Mucosa of rectum (tissue), 2 donors: Measurements from ENCODE around the gene BMP6.

Experiments used
- H3K27ac ChIP-seq, 2 donors: one replicate each; pipeline ENCODE4 v1.7.0; 2013; ENCODE audit warnings: inconsistent platforms in 2 of 2, low read depth in 2 of 2, low read length in 2 of 2
- H3K27me3 ChIP-seq, 2 donors: one replicate each; pipeline ENCODE4 v1.7.0; 2013; ENCODE audit warnings: low read length in 2 of 2; ENCODE audit not compliant: control insufficient read depth in 2 of 2, insufficient read depth in 2 of 2
- H3K36me3 ChIP-seq, 2 donors: one replicate each; pipeline ENCODE4 v1.7.0; 2013; ENCODE audit warnings: low read length in 2 of 2; ENCODE audit not compliant: control insufficient read depth in 2 of 2, insufficient read depth in 2 of 2
- H3K4me1 ChIP-seq, 2 donors: one replicate each; pipeline ENCODE4 v1.7.0; 2013; ENCODE audit warnings: low read length in 2 of 2, mild to moderate bottlenecking in 1 of 2; ENCODE audit not compliant: control insufficient read depth in 2 of 2, insufficient read depth in 2 of 2
- H3K4me3 ChIP-seq, 2 donors: one replicate each; pipeline ENCODE4 v1.7.0; 2013; ENCODE audit warnings: low read length in 2 of 2
- H3K9ac ChIP-seq, 2 donors: one replicate each; pipeline ENCODE4 v1.7.0; 2013; ENCODE audit warnings: low read length in 2 of 2, low read depth in 1 of 2, mild to moderate bottlenecking in 1 of 2
- H3K9me3 ChIP-seq, 2 donors: one replicate each; pipeline ENCODE4 v1.7.0; 2013; ENCODE audit warnings: low read length in 2 of 2; ENCODE audit not compliant: control insufficient read depth in 2 of 2
- donor health status: healthy.
- donor health status: Normal muscosa, but diverticular disease.

Gene BMP6

DNA sequence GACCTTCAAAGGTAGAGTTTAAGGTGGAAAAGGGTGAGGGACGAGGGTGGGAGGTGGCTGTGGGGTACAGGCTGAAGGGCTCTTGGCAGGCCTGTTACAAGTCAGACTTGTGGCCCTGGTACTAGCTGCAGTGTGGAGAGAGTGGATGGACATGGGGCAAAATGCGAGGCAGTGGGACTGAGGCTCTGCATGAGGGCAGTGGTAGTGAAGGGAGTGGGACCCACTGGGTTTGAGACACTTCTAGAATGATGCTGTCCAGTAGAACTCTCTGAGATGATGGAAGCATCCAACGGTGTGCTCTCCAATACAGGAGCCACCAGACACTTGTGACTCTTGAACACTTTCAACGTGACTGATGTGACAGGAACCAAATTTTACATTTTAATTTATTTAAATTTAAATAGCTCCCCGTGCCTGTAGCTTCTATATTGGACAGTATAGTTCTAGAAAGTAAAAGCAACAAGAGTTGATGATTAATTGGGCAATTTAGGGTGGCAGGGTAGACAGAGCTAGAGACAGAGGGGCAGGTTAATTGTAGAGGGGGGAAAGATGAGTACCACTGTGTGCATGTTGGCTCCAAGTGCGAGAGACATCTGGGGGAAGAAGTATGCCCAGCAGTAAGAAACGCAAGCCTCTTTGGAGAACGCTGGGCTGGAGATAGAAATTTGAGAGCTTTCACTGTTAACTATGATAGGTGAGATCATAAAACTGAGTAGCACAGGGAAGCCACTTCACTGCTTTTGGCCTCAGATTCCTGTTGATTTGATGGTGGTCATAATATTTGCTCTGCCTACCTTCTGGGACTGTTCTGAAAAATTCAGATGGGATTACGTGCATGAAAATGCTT is 107.2 kb downstream of the BMP6 start:
- Histone ChIP-seq H3K27me3 (no peaks in the 10 kb centered on the region), H3K36me3 (no peaks in the 10 kb centered on the region), H3K4me3 (no peak overlapping the region), H3K9me3 (no peaks in the 10 kb centered on the region), H3K9ac (no peak overlapping the region), H3K27ac (no peak overlapping the region), H3K4me1 (no peaks in the 10 kb centered on the region)

DNA sequence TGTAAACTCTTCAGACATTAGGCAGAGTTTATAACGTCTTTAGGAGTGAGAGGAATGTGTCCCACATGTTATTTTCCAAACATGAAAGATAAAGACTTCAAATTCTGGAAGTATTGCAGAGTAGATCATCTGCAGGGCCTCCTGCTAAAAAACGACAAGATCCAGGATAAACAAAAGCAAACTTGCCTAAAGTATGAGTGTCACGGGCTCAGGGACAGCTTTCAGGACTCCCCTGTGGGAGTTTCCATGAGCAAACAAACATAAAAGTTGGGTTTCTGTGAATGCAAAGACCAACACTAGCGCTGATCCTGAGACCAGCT is 107.8 kb downstream of the BMP6 start:
- no peaks in the 10 kb centered on the region for H3K27me3 ChIP-seq
- no peak overlapping the region for H3K4me3 ChIP-seq
- H3K4me1 ChIP-seq: no peaks in the 10 kb centered on the region
- no peaks in the 10 kb centered on the region for H3K9me3 ChIP-seq
- H3K36me3 ChIP-seq: no peaks in the 10 kb centered on the region
- no peak overlapping the region for H3K27ac ChIP-seq
- H3K9ac ChIP-seq: no peak overlapping the region

DNA sequence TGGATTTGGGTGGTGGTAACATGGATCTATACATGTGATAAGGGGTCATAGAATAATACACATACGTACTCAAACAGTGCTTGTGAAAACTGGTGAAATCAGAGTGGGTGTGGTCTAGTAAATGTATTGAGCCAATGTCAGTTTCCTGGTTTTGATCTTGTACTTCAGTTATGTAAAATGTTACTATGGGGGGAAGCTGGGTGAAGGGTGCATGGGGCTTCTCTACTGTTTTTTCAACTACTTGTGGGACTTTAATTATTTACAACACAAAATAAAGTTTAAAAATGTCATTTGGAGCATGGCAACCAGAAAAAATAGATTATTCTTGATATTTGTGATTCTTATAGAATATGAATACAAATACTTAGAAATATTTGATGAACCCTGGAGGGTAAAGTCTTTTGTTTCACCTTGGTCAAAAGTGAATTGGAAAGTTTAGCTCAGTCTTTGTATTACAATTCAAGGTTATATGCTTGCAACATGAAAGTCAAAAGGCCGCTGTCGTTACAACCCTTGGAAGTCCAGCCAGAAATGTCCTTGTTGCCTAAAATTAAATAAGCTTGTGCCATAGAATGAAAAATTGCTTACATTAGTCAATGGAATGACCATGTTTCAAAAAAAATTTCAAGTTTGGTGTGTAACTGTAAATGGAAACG is 110.6 kb downstream of the BMP6 start:
- Histone ChIP-seq H3K36me3 (no peaks in the 10 kb centered on the region), H3K9ac (no peak overlapping the region), H3K4me1 (no peaks in the 10 kb centered on the region), H3K9me3 (no peaks in the 10 kb centered on the region), H3K27ac (no peak overlapping the region), H3K27me3 (no peaks in the 10 kb centered on the region), H3K4me3 (no peak overlapping the region)

DNA sequence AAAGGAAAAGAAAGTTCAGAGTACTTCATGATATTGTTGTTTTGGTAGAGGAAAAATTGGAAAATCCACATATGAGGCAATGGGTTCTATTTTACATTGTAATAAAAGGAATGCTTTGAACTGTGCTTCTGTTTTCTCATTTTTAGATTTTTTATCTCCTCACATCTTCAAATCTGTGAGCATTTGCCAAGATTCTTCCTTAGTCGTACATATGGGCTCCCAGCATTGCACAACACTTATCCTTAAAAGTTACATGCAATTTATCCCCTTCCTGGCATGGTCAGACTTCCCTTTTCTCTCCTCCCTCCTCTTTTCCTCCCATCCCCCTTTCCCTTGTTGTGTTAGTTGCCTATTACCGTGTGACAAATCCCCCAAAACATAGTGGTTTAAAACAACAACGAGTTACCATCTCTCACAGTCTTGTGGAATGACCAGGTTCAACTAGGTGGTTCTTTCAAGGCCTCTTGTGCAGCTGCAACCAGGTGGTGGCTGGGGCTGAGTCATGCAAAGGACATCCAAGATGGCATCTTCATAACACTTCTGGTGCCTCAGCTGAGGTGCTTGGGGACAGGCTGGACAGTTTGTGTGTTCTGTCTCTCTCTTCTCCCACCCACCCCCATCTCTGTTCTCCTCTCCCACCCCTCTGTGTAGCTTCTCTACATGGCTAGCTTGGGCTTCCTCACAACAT is 116.0 kb downstream of the BMP6 start:
- Histone ChIP-seq H3K4me1 (no peaks in the 10 kb centered on the region), H3K9me3 (peaks cover 0 to 4% of the 10 kb centered on the region in 2 donors)

DNA sequence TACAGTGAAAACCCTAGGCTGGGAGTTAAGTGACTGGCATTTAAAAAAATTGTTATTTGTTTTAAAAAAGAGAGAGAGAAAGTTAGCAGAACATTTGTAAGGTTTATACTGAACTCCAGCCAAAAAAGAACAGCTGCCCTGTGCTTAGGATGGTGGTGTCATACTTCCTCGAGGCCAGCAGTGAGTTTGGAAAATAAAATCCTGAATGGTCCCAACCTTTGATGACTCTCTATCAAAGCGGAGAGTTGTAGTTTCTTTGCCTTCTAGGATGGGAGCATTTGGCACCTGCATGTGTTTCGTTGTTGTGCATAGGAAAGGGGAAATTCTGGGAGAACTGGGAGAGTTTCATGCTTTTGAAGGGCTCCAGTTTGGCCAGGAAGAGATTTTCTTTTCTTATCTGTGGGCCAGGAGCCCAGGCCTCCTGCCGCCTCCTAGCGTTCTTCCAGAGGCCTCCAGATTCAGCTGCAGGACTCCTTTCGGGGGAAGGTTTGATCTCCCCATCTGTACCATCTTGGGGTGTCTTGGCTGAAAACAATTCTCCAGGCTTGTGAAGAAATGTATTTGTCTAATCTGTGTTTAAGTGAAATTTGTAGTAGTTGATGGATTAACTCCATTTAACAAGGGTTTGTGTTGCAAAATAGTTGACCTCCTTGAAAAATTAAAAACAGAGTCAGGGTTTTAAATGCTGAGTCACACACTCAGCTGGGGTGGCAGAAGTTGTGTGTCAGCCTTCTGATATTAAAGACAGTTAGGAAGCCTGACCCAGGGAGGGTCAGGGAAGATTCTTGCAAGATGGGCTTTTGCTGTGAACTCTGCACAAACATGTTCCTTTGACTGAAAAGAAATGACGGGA is 121.3 kb downstream of the BMP6 start:
- Histone ChIP-seq H3K27me3 (no peaks in the 10 kb centered on the region), H3K27ac (no peak overlapping the region), H3K4me3 (no peak overlapping the region), H3K4me1 (no peaks in the 10 kb centered on the region), H3K36me3 (no peaks in the 10 kb centered on the region), H3K9ac (no peak overlapping the region), H3K9me3 (no peaks in the 10 kb centered on the region)

More for the DNA sequence above, 116.0 kb downstream of the BMP6 start:
- Histone ChIP-seq H3K27ac (no peak overlapping the region), H3K36me3 (no peaks in the 10 kb centered on the region), H3K9ac (no peak overlapping the region), H3K4me3 (no peak overlapping the region), H3K27me3 (no peaks in the 10 kb centered on the region)

DNA sequence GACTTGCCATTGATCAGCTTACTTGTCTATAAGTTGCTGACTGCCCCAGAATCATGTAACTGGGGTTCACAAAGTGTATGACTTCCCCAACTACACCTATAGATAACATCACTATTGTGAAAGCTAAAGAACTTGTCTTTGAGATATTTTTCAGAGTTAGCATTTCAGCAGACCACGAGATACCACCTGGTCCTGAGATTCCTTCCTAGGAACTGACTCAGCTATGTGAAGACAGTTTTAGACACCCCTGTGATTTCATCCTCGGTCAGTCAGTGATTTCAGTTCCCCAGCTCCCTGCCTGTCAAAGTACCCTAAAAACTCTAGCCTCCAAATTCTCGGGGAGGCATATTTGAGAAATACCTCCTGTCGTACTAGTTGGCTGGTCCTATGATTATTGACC is 122.3 kb downstream of the BMP6 start:
- no peak overlapping the region for H3K27ac ChIP-seq
- no peak overlapping the region for H3K4me3 ChIP-seq
- H3K27me3 ChIP-seq: no peaks in the 10 kb centered on the region
- H3K36me3 ChIP-seq: no peaks in the 10 kb centered on the region
- no peaks in the 10 kb centered on the region for H3K9me3 ChIP-seq
- H3K4me1 ChIP-seq: no peaks in the 10 kb centered on the region
- H3K9ac ChIP-seq: no peak overlapping the region

DNA sequence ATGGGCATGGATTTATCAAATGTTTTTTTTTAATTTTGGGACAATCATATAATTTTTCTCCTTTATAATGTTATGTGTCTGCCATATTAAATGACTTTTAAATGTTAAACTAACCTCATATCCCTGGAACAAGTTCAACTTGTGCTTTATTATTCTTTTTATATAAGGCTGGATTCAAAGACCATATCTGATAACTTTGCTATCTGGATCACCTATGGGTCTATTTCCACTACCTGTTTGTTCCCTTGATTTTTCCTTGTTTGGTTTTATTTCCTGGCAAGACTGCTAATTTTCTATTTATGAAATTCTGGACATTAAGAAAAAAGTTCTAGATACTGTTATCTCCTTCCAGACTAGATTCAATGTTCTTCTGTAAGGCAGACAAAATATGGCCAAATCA is 125.9 kb downstream of the BMP6 start:
- no peak overlapping the region for H3K27ac ChIP-seq
- no peaks in the 10 kb centered on the region for H3K4me1 ChIP-seq
- no peaks in the 10 kb centered on the region for H3K9me3 ChIP-seq
- no peaks in the 10 kb centered on the region for H3K36me3 ChIP-seq
- no peaks in the 10 kb centered on the region for H3K27me3 ChIP-seq
- no peak overlapping the region for H3K9ac ChIP-seq
- no peak overlapping the region for H3K4me3 ChIP-seq

DNA sequence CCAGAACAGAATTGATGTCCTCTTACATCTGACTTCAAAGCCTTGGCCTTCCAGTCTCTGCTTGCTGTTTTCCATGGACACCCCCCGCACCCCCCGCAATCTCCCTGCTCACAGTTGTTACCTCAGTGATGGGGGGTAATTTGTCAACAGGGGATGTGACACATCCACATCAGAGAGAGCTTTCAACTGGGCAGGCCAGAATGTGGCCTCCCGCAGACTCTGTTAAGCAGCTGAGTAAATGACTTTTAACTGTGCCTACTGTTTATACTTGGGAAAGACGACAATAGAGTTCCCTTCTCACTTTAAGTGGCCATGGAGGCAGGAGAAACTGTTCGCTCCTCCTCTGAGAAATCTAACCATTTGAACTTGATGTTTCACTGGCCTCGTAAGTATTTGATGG is 133.7 kb downstream of the BMP6 start:
- H3K9me3 ChIP-seq: no peaks in the 10 kb centered on the region
- H3K4me1 ChIP-seq: no peaks in the 10 kb centered on the region
- H3K27ac ChIP-seq: no peak overlapping the region
- no peak overlapping the region for H3K9ac ChIP-seq
- H3K36me3 ChIP-seq: no peaks in the 10 kb centered on the region
- H3K4me3 ChIP-seq: no peak overlapping the region
- H3K27me3 ChIP-seq: no peaks in the 10 kb centered on the region

DNA sequence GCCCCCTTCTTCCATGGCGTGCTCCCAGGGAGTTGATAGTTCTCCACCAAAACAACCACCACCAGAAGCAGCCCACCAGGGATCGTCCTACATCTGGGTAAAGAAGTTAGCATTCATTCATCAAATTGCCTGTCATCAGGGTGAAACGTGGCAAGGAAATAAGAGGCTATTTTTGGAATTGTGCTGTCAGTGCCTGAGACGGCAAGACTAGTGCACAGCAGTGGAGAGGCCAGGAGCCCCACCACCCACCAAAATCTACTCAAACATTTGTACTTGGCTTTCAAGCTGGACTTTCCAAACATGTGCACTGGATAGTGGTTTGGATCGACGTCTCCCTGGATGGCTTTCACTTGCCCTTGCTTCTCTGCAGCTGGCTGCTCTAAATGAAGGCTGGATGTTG is 139.9 kb downstream of the BMP6 start:
- H3K4me1 ChIP-seq: no peaks in the 10 kb centered on the region
- no peak overlapping the region for H3K4me3 ChIP-seq
- no peaks in the 10 kb centered on the region for H3K36me3 ChIP-seq
- no peak overlapping the region for H3K9ac ChIP-seq
- H3K9me3 ChIP-seq: no peaks in the 10 kb centered on the region
- H3K27ac ChIP-seq: no peak overlapping the region
- no peaks in the 10 kb centered on the region for H3K27me3 ChIP-seq
